MV-4-11 (cell line): ENCODE measurements around the gene DHFR2.
"Not testable (repeated sequence)": the region's sequence is repeated elsewhere in the genome, so short reads cannot be mapped to it uniquely, and the experiment has no call there.

Experiments used
- DNase-seq: peaks from one replicate; lab custom pipeline; 2025; lab: John Stamatoyannopoulos, UW

Gene DHFR2

GRCh38 chr3:94062513-94063404, at the start of gene DHFR2, which contains the start of gene NSUN3:
Gene DHFR2, minus strand, starts transcription at chr3:94062916. Its CDS starts 1,405 bp downstream, at chr3:94061511.
Gene NSUN3, plus strand, starts transcription at chr3:94063061. Its CDS starts 66 bp downstream, at chr3:94063127.
- peak; percentile 97 for DNase-seq

GRCh38 chr3:94110854-94111253, 48.1 kb upstream of the DHFR2 start:
- DNase-seq = no peak

GRCh38 chr3:94110232-94110631, 47.5 kb upstream of the DHFR2 start:
- DNase-seq = not testable (repeated sequence)

DNA sequence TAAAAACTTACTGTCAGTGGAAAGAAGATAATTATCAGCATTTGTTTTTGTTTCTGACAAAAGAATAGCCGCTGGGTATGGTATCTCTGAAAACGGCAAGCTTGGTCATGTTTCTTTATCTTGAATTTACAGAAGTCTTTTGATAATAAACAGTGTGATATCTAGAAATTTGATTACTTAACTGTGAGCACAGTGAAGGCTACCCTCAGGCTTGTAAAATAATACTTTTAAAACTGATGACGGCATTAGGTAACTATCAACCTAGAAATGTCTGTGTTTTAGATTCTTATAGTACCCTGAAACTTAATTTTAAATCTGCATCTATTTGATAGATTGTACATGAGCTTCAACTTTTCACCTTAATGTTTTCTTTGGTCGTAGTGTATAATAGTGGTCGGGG, 43.6 kb upstream of the DHFR2 start:
- DNase-seq = no peak

- DNase-seq = peak; percentile 23
Observed at GRCh38 chr3:94101860-94102259, 39.1 kb upstream of the DHFR2 start.

- DNase-seq = no peak
Observed at GRCh38 chr3:94099311-94099710, 36.6 kb upstream of the DHFR2 start.

DNA sequence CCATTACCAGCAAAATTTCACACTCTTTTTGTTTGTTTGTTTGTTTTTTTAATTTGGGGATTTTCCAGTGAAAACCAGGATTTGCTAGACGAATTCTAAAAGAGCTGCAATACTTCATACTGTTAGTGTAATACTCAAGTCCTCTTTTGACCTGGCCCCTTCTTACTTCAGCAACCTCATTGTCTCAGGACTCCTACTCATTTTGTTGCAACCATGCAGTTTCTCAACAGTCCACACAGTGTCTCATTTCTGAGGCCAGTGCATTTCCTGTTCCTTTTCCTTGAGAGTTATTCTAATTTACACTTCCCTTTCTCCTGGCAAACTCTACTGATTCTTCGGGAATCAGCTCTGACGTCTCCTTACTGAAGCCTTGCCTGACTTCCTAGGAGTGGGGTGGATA, 35.7 kb upstream of the DHFR2 start:
- peak; percentile 68 for DNase-seq

- DNase-seq = no peak
Observed at GRCh38 chr3:94095111-94095510, 32.4 kb upstream of the DHFR2 start.

- DNase-seq = no peak
Observed at GRCh38 chr3:94093151-94093550, 30.4 kb upstream of the DHFR2 start.

- DNase-seq = peak; percentile 82
Observed at GRCh38 chr3:94092086-94092485, 29.4 kb upstream of the DHFR2 start.

DNA sequence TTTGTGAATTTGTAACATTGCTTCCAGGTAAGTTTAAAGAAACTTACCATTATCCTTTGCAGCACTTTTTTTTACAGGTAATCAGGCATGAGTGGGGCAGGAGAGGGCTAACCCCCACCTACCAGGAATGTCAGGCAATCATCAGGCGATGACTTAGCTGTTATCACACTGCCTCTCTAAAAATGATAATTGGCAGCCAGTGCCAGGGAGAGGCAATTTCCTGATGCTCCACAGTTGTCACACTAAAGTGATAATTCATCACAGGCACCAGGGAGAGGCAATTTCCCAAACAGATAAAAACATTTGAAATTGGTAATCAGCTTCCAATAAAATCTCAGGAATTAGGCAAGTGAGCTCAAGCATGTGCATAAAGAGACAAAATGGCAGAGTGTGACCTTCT, 26.4 kb upstream of the DHFR2 start:
- DNase-seq = no peak

DNA sequence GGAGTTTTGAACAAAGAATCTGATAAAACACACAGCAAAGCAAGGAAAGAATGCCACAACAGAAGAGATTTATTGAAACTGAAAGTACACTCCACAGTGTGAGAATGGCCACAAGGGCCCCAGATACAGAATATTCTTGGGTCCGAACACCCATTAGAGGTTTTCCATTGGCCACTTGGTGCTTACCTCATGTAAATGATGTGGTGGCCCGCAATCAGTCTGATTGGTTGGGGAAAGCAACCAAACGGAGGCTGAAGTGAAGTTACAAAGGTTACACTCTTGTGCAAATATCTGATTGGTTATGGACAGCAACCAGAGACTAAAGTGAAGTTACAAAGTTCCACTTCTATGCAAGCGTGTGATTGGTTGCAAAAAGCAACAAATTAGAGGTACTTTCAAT, 20.5 kb upstream of the DHFR2 start:
- DNase-seq = no peak

GRCh38 chr3:94082391-94082937, 19.7 kb upstream of the DHFR2 start:
- DNase-seq = no peak

- DNase-seq = no peak
Observed at GRCh38 chr3:94081884-94082283, 19.2 kb upstream of the DHFR2 start.

GRCh38 chr3:94080552-94080951, 17.8 kb upstream of the DHFR2 start:
- DNase-seq = not testable (repeated sequence)

DNA sequence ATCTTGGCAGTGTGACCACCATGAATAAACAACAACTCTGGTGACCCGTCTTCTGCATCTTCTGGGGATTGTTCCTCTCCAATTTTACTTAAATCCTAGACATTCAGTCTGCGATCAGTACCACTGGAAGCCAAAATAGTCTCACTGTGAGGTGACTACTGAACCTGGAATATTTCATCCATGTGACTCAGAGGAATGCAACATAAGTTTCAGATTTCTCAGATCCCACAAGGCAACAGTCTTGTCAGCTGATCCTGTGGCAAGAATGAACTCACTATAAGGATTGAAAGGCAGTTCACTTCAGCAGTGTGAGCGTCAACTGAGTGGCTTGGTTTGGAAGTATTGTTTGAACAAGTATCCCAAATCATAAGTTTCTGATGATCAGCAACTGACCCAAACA, 13.3 kb upstream of the DHFR2 start:
- no peak for DNase-seq

GRCh38 chr3:94071713-94072284, 9.1 kb upstream of the DHFR2 start:
- no peak for DNase-seq

- DNase-seq = no peak
Observed at GRCh38 chr3:94070341-94070911, 7.7 kb upstream of the DHFR2 start.

- DNase-seq = no peak
Observed at GRCh38 chr3:94069194-94069813, 6.6 kb upstream of the DHFR2 start.

GRCh38 chr3:94066506-94067500, 4.1 kb upstream of the DHFR2 start:
- no peak for DNase-seq
